GM23338 (cell line): ENCODE data around the gene TNC.

ENCODE experiments used
- CTCF ChIP-seq, 2 experiments: fragments of 200-600 bp in 1 of 2; sonication (generic) in 1 of 2; conservative IDR thresholded peaks; 2 replicates each; pipeline versions ENCODE4 v1.5.1 to v1.6.1; 2016 to 2017; ENCODE audit warnings: antibody characterized with exemption in 2 of 2, low read depth in 2 of 2, mild to moderate bottlenecking in 2 of 2, moderate library complexity in 1 of 2
- EZH2phosphoT487 ChIP-seq: fragments of 200-600 bp; sonication (generic); IDR thresholded peaks from one replicate; pipeline ENCODE4 v1.8.1; 2018; ENCODE audit warnings: antibody characterized with exemption; ENCODE audit not compliant: unreplicated experiment
- POLR2AphosphoS5 ChIP-seq: IDR thresholded peaks from 2 replicates; pipeline ENCODE4 v1.6.1; 2016; ENCODE audit warnings: antibody characterized with exemption, low read depth

DNA sequence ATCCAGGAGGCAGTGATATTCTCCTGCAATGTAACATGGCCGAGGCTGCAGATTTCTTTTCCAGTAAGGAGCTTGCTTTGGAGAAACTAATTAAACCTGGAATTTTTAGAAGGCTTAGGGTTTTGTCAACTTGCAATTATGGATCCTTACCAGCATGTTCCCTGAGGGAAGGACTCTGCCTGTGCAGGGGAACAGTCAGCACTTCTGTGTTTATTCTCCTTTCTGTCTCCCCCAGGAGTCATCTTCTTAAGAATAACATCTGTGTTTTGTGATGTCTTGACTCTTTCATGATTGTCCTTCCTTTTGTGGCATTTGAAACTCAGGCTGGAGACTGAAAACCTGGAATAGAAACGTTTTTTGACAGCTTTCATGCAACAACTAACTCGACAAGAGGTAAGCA, 107.1 kb downstream of the TNC start:
- TF ChIP-seq EZH2phosphoT487 = no peak
- no peak for TF ChIP-seq CTCF (conservative IDR thresholded peaks at IDR 0.05; ENCODE audit: low read depth in 2 of 2)
- TF ChIP-seq POLR2AphosphoS5 = no peak
